ENCODE results near the gene PSMB8. TPM values are rescaled to one million over a fixed set of nuclear protein-coding genes. Genes with fewer than 3 reads are reported as not detected.

The PSMB8 gene
- total and polyA plus RNA-seq, 3 donors from 2014 or later: 4.6 to 35.7 (median 11.2) TPM

GRCh38 chr6:32830017-32830416 is 13.8 kb downstream of the PSMB8 start:
- H3K4me1 ChIP-seq: no peaks in the 10 kb centered on the region

GRCh38 chr6:32829495-32829894 is 14.4 kb downstream of the PSMB8 start:
- Histone ChIP-seq H3K27ac (no peak overlapping the region), H3K4me3 (no peak overlapping the region), H3K36me3 (ENCODE audit: low read depth, missing control alignments) (no peaks in the 10 kb centered on the region), H3K4me1 (no peaks in the 10 kb centered on the region), H3K27me3 (no peaks in the 10 kb centered on the region), H3K9me3 (no peaks in the 10 kb centered on the region)
- intact Hi-C loops (cut with DNase I; ENCODE audit: low total_unique reads): no loop called here
- no peak for DNase-seq
- whole genome bisulfite sequencing, 2 donors: 75% methylated on average over 6 to 7 of the region's 7 CpGs
- TF ChIP-seq POLR2A (IDR thresholded peaks at IDR 0.05) (no peak), CTCF (IDR thresholded peaks at IDR 0.05) (no peak)

More at GRCh38 chr6:32830017-32830416, 13.8 kb downstream of the PSMB8 start:
- no peak for TF ChIP-seq POLR2A (IDR thresholded peaks at IDR 0.05)
- no peak for TF ChIP-seq CTCF (IDR thresholded peaks at IDR 0.05)
- DNase-seq: no peak
- Histone ChIP-seq H3K27ac (no peak overlapping the region), H3K27me3 (no peaks in the 10 kb centered on the region), H3K4me3 (no peak overlapping the region), H3K9me3 (no peaks in the 10 kb centered on the region), H3K36me3 (ENCODE audit: low read depth, missing control alignments) (no peaks in the 10 kb centered on the region)
- WGBS, 2 donors: 91% methylated on average over 4 to 5 of the region's 5 CpGs
- intact Hi-C loops (cut with DNase I; ENCODE audit: low total_unique reads): no loop called here

GRCh38 chr6:32827025-32827424 is 16.8 kb downstream of the PSMB8 start:
- Histone ChIP-seq H3K27me3 (no peaks in the 10 kb centered on the region), H3K9me3 (no peaks in the 10 kb centered on the region), H3K27ac (no peak overlapping the region), H3K4me1 (no peaks in the 10 kb centered on the region), H3K36me3 (ENCODE audit: low read depth, missing control alignments) (no peaks in the 10 kb centered on the region), H3K4me3 (no peak overlapping the region)
- WGBS, 2 donors: 53 to 66% methylated on average over 3 of the region's 3 CpGs
- TF ChIP-seq POLR2A (IDR thresholded peaks at IDR 0.05): no peak
- no peak for TF ChIP-seq CTCF (IDR thresholded peaks at IDR 0.05)
- DNase-seq: no peak
- intact Hi-C loops (cut with DNase I; ENCODE audit: low total_unique reads): no loop called here

- 48 to 57% methylated on average over 2 of the region's 2 CpGs for WGBS, 2 donors
These were observed 17.9 kb downstream of the PSMB8 start for GRCh38 chr6:32825966-32826365.

More at GRCh38 chr6:32825966-32826365, 17.9 kb downstream of the PSMB8 start:
- Histone ChIP-seq H3K4me3 (no peak overlapping the region), H3K4me1 (no peaks in the 10 kb centered on the region), H3K27ac (no peak overlapping the region), H3K27me3 (no peaks in the 10 kb centered on the region), H3K9me3 (no peaks in the 10 kb centered on the region), H3K36me3 (ENCODE audit: low read depth, missing control alignments) (no peaks in the 10 kb centered on the region)
- intact Hi-C loops (cut with DNase I; ENCODE audit: low total_unique reads): no loop called here
- peak in 2 of 3 experiments; percentile 5 to 26 for TF ChIP-seq CTCF (IDR thresholded peaks at IDR 0.05)
- no peak for TF ChIP-seq POLR2A (IDR thresholded peaks at IDR 0.05)
- no peak for DNase-seq

Measured in testis (tissue), 3 donors.